ENCODE results near the gene ADCY7.
A peak's percentile ranks its signal among the peaks of the same experiment; 100 is the strongest.

ADCY7 gene

DNA sequence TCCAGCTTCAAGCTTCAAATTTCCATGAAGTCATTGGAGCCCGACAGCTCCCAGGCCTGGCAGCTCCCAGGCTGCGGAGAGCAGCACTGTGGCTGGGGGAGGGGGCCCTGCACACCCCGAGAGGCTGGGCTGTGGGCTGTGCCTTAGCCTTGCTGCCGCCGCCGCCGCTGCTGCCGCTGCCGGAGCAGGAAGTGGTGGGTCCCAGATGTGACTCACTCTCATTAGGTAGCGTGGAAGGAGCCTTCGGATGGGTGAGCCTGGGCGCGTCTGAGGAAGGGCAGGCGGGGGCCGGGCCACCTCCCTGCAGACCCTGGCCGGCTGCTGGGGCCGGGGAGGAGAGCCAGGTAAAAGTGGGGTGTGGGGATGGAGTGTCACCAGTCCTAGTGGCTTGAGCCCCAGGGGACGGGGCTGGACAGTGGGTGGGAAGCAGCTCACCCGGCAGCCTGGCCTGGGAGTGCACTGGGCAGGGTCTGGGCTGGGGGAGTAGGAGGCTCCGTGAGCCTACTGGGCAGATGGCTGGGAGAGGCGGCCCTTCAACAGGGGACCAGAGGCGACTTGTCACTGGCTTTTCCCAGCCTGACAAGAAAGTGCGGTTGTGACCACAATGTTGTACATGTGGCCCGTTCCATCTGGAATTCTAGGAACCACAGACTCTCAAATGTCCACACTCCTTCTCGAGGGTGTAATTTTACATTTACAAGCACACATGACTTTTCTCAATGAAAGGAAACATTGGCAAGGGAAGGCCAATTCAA lies at the start of gene ADCY7:
ADCY7 (plus strand) TSS at position 215 of the 755 bp plus-strand sequence. CDS start 21,629 bp downstream, outside the sequence.
- peak within 1 kb of the TSS; percentile 52 for H3K4me3 ChIP-seq (replicated peaks; ENCODE audit: low read depth, low read length)
- TF ChIP-seq, protein P1, sequence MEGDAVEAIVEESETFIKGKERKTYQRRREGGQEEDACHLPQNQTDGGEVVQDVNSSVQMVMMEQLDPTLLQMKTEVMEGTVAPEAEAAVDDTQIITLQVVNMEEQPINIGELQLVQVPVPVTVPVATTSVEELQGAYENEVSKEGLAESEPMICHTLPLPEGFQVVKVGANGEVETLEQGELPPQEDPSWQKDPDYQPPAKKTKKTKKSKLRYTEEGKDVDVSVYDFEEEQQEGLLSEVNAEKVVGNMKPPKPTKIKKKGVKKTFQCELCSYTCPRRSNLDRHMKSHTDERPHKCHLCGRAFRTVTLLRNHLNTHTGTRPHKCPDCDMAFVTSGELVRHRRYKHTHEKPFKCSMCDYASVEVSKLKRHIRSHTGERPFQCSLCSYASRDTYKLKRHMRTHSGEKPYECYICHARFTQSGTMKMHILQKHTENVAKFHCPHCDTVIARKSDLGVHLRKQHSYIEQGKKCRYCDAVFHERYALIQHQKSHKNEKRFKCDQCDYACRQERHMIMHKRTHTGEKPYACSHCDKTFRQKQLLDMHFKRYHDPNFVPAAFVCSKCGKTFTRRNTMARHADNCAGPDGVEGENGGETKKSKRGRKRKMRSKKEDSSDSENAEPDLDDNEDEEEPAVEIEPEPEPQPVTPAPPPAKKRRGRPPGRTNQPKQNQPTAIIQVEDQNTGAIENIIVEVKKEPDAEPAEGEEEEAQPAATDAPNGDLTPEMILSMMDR (IDR thresholded peaks at IDR 0.05; ENCODE audit: low read length, missing control alignments): no peak
- DNase-seq (ENCODE audit: low read depth): peak; percentile 75

DNA sequence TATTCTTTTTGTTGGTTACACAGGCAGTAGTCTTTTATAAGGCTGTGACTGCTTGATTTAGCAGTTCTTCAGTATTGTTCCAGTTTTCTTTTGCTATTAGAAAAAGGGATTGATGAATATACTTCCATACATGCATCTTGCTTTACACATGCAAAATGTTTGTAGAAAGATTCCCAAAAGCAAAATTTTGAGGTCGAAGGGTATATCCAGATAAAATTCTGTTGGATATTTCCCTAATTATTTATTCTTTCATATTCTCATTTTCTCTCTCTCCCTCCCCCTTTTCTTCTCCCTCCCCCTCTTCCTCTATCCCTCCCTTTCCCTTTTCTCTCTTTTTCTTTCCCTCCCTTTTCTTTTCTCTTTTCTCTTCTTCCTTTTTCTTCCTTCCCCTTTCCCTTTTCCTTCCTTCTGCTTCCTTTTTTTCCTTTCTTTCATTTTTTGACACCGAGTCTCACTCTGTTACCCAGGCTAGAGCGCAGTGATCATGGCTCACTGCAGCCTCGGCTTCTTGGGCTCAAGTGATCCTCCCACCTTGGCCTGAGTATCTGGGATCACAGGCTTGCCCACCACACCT lies 46.9 kb upstream of the ADCY7 start:
- DNase-seq (ENCODE audit: low read depth): no peak
- no peak overlapping the region for H3K4me3 ChIP-seq (replicated peaks; ENCODE audit: low read depth, low read length)
- TF ChIP-seq, protein P1 (IDR thresholded peaks at IDR 0.05; ENCODE audit: low read length, missing control alignments): no peak

DNA sequence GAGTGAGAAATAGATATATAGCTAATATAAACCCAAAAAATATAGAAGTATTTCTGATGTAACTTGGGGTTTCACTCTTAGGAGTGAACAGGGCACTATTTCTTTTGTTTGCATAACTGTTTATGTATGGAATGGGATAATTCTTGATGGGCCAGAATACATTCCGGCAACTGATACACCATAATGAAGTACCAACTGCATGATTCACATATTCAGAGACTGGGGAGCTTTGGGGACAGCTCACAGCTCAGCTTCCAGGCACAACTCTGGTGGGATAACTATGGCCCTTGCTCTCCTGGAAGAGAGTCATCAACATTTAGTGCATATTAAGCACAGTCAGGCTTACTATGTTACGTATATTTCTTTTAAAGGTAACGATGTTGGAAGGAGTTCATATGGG lies 42.1 kb upstream of the ADCY7 start:
- H3K4me3 ChIP-seq (replicated peaks; ENCODE audit: low read depth, low read length): no peak overlapping the region
- DNase-seq (ENCODE audit: low read depth): no peak
- TF ChIP-seq, protein P1 (IDR thresholded peaks at IDR 0.05; ENCODE audit: low read length, missing control alignments): no peak

DNA sequence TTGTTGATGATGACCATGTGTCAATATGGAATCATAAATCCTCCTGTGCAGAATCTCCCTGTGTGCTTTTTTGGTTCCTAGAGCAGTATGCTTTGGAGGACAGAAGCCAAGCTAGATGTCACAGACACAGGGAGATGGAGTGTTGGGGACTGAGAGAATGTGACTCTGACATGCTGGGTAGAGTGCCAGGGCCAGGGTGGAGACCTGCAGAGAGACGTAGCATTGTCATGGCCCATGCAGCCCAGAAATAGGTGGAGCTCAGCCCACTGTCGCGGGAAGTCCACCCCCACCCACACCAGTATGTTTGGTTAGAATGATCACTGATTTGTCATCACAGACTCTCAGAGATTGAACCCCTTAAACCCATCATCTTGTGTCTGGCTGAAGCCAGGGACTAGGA lies 39.2 kb upstream of the ADCY7 start:
- TF ChIP-seq, protein P1 (IDR thresholded peaks at IDR 0.05; ENCODE audit: low read length, missing control alignments): no peak
- no peak for DNase-seq (ENCODE audit: low read depth)
- no peak overlapping the region for H3K4me3 ChIP-seq (replicated peaks; ENCODE audit: low read depth, low read length)

DNA sequence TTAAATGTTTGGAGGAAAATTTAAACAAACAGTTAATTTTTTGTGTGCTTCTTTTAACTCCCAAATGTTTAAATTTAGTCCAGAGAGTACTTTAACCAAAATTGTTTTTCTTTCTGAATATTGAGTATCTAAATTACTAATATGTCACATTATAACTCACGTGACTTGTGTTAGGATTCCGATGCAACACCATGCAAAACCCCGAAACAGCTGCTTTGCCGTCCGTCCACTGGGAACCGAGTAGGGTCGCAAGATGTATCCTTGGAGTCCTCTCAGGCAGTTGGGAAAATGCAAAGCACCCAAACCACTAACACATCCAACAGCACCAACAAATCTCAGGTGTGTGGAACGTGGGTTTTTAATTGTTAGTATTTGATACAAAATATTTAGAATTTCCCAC lies 38.7 kb upstream of the ADCY7 start:
- no peak for DNase-seq (ENCODE audit: low read depth)
- no peak overlapping the region for H3K4me3 ChIP-seq (replicated peaks; ENCODE audit: low read depth, low read length)

DNA sequence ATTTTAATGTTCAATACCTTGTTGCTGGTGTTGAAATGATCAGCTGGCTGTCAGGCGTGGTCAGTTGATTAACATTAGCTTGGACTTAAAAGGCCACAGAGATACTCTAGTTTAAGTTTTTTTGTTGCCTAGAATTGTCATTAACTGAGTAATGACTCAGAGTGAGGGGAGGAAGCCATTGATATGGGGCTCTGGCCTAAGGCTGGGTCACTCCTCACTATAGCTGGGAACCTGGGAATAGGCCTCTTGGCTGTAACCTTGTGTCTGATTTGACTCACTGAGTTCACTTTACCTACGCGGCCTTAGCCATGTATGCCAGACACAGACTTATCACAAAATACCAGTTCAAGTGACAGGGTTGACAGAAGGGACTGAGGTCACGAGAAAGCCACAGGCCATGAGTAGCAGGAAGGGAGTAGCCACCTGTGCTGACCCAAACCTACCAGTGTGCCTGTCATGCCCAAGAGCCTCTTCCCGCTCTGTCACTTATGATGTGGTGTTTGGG lies 37.9 kb upstream of the ADCY7 start:
- TF ChIP-seq, protein P1 (IDR thresholded peaks at IDR 0.05; ENCODE audit: low read length, missing control alignments): no peak
- DNase-seq (ENCODE audit: low read depth): no peak
- H3K4me3 ChIP-seq (replicated peaks; ENCODE audit: low read depth, low read length): no peak overlapping the region

More for the DNA sequence above, 38.7 kb upstream of the ADCY7 start:
- TF ChIP-seq, protein P1 (IDR thresholded peaks at IDR 0.05; ENCODE audit: low read length, missing control alignments): no peak
